ENCODE data around the gene DNAH8.

DNA sequence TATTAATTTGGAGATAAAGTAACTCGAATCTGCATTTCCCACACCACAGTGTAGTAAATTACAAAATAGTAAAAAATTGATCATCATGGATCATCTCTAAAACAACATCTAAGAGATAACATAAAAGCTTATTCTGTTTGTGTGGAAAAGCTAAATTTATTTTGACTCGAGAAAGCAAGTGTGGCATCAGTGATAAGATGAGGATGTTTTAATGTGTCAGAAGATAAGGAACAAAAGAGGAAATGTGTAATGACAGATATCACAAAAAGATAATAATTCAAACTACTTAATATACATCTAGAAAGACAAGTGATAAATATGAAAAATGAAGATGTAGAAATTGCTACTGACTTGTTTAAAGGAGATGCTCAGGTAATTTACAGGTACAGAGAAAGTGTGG, 74.1 kb downstream of the DNAH8 start:
- no peak for TF ChIP-seq POLR2A (IDR thresholded peaks at IDR 0.05)
- TF ChIP-seq, protein P1, sequence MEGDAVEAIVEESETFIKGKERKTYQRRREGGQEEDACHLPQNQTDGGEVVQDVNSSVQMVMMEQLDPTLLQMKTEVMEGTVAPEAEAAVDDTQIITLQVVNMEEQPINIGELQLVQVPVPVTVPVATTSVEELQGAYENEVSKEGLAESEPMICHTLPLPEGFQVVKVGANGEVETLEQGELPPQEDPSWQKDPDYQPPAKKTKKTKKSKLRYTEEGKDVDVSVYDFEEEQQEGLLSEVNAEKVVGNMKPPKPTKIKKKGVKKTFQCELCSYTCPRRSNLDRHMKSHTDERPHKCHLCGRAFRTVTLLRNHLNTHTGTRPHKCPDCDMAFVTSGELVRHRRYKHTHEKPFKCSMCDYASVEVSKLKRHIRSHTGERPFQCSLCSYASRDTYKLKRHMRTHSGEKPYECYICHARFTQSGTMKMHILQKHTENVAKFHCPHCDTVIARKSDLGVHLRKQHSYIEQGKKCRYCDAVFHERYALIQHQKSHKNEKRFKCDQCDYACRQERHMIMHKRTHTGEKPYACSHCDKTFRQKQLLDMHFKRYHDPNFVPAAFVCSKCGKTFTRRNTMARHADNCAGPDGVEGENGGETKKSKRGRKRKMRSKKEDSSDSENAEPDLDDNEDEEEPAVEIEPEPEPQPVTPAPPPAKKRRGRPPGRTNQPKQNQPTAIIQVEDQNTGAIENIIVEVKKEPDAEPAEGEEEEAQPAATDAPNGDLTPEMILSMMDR (IDR thresholded peaks at IDR 0.05 in 4 of 5, conservative IDR thresholded peaks at IDR 0.05 in 1 of 5) = no peak

Measured in gastrocnemius medialis (tissue), 4 donors.